Loucy (cell line): ENCODE data around the gene RHEB.

ENCODE experiments used
- EZH2phosphoT487 ChIP-seq: fragments of 200-600 bp; IDR thresholded peaks from 2 replicates; pipeline ENCODE4 v1.6.1; 2018; ENCODE audit warnings: antibody characterized with exemption, mild to moderate bottlenecking, moderate library complexity, borderline replicate concordance
- TF ChIP-seq, protein P1 (sequence below): fragments of 200-600 bp; sonication (generic); conservative IDR thresholded peaks from 2 replicates; pipeline ENCODE4 v1.5.1; 2014; ENCODE audit warnings: mild to moderate bottlenecking, antibody characterized with exemption, low read length

GRCh38 chr7:151435103-151435916 is 84.4 kb downstream of the RHEB start:
- TF ChIP-seq, protein P1, sequence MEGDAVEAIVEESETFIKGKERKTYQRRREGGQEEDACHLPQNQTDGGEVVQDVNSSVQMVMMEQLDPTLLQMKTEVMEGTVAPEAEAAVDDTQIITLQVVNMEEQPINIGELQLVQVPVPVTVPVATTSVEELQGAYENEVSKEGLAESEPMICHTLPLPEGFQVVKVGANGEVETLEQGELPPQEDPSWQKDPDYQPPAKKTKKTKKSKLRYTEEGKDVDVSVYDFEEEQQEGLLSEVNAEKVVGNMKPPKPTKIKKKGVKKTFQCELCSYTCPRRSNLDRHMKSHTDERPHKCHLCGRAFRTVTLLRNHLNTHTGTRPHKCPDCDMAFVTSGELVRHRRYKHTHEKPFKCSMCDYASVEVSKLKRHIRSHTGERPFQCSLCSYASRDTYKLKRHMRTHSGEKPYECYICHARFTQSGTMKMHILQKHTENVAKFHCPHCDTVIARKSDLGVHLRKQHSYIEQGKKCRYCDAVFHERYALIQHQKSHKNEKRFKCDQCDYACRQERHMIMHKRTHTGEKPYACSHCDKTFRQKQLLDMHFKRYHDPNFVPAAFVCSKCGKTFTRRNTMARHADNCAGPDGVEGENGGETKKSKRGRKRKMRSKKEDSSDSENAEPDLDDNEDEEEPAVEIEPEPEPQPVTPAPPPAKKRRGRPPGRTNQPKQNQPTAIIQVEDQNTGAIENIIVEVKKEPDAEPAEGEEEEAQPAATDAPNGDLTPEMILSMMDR: no peak
- TF ChIP-seq EZH2phosphoT487: no peak
